CD4-positive, alpha-beta T cell treated with Interleukin-17A for 1 hour (primary cell): ENCODE data around the gene C12orf57.

Experiments used
- DNase-seq: peaks from one replicate; pipeline ENCODE4 v3.0.0-alpha.2; 2020

Gene C12orf57

DNA sequence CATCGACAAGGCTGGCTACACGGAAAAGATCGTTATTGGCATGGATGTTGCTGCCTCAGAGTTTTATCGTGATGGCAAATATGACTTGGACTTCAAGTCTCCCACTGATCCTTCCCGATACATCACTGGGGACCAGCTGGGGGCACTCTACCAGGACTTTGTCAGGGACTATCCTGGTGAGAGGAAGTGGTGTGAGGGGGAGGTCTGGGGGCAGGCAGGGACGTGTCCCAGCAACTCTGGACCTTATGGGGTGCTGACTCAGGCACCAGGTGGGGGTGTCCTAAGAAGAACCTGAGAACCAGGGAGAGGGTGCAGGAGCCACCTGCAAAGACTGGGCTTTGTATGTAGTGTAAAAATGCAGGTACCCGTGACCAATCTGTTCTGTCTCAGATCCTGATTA, 24.2 kb upstream of the C12orf57 start:
- no peak for DNase-seq

DNA sequence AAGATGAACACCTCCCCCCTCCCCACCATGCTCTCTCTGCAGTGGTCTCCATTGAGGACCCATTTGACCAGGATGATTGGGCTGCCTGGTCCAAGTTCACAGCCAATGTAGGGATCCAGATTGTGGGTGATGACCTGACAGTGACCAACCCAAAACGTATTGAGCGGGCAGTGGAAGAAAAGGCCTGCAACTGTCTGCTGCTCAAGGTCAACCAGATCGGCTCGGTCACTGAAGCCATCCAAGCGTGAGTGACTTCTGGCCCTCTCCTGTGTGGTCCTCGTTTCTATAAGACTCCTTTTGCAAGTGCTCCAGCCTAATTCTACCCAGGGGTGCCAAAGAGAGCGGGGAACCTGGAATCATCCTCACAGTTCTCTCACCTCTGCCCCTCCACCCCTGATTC, 22.3 kb upstream of the C12orf57 start:
- no peak for DNase-seq

DNA sequence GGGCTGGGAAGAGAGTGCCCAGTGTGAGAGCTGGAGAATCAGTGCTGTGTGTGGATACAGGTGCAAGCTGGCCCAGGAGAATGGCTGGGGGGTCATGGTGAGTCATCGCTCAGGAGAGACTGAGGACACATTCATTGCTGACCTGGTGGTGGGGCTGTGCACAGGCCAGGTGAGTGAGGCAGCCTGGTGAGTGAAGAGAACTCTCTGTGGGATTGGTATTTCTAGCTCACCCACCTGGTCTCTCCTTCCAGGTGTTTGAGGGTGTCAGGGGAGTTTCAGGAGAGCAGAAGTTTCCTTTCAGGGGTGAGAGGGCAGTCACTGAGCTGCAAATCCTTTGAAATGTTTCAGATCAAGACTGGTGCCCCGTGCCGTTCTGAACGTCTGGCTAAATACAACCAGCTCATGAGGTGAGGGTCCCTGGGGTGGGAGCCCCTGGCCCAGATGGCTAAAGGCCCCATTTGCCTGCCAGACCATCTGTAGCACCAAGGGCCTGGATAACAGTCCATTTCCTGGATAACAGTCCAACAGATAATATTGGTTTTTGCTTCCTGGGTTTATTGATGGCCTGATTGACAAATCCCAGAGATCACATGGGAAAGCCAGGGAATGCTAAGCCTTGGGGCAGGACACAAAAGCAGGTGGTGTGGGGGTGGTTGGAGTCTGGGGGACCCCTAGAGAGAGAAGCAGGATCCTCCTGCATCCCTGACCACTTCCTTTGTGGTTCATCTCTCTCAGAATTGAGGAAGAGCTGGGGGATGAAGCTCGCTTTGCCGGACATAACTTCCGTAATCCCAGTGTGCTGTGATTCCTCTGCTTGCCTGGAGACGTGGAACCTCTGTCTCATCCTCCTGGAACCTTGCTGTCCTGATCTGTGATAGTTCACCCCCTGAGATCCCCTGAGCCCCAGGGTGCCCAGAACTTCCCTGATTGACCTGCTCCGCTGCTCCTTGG, 21.6 kb upstream of the C12orf57 start:
- no peak for DNase-seq

DNA sequence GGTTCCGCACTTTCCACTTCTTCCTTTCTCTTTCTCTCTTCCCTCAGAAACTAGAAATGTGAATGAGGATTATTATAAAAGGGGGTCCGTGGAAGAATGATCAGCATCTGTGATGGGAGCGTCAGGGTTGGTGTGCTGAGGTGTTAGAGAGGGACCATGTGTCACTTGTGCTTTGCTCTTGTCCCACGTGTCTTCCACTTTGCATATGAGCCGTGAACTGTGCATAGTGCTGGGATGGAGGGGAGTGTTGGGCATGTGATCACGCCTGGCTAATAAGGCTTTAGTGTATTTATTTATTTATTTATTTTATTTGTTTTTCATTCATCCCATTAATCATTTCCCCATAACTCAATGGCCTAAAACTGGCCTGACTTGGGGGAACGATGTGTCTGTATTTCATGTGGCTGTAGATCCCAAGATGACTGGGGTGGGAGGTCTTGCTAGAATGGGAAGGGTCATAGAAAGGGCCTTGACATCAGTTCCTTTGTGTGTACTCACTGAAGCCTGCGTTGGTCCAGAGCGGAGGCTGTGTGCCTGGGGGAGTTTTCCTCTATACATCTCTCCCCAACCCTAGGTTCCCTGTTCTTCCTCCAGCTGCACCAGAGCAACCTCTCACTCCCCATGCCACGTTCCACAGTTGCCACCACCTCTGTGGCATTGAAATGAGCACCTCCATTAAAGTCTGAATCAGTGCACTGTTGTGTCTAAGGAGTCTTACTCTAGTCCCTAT, 20.7 kb upstream of the C12orf57 start:
- DNase-seq = no peak

DNA sequence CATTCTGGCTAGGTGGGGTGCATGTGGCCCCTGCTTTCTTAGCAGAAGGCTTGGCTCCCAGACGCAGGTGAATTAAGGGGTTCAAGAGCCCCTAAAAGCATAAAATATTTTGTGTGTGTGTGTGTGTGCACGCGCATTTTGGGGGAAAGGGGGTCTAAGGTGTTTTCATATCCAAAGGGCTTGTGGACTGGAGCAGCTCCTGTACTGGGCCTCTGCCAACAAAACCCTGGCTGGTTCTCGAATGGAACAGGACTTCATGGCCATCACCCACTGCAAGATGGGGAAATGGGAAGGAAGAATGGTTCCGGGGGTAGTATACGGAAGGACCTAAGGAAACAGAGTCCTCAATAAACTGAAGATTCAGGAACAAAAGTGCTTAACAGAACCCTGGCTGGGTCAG, 20.0 kb upstream of the C12orf57 start:
- DNase-seq = no peak

DNA sequence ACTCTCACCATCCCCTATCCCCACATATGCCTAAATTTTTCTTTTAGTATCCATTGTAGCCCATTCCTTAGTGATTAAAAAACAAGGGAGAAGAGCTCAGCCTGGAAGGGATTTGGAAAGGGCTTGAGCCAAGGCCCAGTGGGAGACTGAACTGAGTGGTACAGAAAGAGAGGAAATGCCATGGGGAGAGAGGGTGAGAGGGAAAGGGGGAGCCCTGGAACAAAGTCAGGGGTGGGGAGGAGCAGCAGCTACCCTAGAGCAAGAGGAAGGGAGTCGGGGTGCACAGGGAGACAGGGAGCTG, 18.6 kb upstream of the C12orf57 start:
- no peak for DNase-seq

DNA sequence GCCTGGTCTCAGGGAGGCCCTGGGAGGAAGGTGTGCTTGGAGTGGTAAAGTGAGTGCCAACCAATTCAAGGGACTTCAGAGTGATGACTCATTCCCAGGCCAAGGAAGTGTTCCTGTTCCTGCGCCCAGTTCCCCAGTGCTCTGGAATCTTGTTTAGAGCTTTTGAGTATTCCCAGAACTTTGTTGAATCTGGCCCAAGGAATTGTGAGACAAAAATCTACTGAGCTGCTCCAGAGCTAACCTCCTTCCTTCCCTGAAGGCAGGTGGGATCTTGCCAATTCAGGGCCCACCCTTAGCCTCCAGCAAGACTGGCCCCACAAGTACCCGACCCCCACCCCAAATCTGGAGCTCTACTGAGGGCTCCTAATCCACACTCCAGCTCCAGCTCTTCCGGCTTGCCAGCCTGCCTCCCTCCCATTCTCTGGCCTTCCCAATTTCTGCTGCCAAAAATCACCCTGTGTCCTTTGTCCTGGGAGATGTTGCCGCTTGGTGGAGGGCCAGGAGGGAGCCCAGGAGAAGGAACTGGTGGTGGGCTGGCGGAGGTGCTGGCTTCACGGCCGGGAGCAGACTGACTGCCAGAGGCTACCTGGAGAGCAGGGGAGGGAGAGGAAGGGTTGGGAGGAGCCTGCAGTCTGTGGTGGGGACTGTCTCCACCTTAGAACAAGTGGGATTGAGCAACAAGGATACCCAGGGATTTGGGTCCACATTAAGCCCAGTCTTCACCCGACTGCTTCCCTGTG, 18.1 kb upstream of the C12orf57 start:
- DNase-seq = no peak

DNA sequence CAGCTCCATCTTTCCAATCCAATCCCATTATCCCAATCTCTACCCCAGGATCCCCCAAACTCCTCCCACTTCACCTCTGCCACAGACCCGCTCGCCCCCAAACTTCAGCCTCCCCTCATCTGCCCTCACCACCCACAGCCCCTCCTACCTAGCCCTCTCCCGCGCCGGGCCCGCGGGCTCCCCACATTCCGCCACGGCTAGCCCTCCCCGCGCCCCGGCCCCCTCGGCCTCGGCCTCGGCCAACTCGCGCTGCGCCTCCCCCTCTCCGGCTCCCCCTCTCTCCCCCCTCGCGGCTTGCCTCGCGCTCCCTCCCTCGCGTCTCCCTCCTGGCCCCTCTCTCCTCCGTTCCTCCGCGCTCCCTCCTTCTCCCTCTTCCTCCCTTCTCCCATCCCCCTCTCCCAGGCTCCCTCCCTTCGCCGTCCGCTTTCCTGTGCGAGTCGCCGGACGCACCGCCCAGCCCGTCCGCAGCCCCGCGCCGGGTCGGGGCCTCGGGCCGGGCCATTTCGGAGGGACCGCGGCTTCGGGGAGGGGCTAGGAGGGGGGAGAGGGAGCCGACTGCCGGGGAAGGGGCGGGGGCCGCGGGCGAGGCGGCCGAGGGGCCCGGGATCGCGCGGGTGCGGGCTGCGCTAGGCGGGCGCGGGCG, 16.3 kb upstream of the C12orf57 start, which contains the start of gene ATN1:
TSS of gene ATN1 (plus strand) at position 581 of the 643 bp plus-strand sequence. CDS start 6,043 bp downstream, outside the sequence.
- DNase-seq = peak; percentile 55

DNA sequence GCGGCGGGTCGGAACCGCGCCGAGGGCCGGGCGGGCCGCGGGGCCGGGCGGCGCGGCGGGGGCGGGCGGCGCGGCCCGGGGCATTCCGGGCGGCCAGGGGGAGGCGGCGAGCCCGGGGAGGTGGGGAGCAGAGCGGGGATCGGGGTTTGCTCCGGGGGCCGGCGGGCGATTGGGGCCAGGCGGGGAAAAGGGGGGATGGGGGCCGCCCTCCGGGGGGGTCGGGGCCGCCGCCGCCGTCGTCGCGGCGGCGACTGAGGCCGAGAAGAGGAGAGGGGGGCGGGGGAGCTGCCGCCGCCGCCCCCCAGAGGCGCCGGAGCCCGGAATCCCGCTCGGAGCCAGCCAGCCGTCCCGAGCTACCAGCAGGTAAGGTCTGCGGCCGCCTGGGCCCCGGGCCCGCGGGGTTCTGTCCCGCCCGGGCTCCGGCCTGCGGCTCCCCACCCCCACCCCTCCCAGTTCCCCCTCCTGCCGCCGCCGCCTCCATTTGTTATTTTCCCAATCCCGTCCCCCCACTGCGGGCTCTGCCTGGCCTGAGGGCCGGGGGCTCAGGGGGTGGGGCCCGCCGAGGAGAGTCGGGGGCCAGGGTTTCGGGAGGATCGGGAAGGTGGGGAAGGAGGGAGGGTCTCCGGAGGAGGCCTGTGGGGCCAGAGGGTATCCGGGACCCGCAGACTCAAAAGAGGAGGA, 15.7 kb upstream of the C12orf57 start:
- peak; percentile 30 for DNase-seq

DNA sequence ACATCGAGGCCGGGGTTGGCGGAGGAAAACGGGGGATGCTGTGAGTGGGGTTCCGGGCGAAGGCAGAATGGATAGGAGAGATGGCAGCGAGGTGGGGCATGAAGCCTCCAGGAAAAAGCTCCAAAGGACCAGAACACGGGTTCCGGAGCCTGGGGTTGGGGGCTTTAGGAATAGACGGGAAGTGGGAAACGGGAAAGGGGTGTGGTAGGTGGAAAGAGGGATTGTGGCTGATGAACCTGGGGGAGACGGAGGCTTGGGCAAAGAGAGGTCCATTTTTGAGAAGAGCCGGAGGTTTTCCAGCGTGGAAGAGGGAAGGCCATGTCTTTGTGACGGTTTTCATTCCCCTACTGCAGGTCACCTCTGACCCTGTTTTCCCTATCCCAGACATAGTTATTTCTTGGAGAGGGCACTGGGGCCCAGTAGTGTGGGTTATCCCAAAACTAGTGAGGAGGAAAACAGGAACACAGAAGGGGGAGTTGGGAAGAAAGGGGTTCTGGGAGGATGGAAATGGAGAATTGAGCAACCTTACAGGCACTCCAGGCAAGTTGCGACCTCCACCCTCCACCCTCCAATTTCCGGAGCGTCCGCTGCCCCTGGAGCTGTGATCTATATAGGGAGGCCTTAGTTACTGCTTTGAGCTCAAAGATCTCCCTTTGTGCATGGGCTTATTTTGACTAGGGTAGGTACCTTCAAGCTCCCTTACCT, 15.0 kb upstream of the C12orf57 start:
- no peak for DNase-seq

DNA sequence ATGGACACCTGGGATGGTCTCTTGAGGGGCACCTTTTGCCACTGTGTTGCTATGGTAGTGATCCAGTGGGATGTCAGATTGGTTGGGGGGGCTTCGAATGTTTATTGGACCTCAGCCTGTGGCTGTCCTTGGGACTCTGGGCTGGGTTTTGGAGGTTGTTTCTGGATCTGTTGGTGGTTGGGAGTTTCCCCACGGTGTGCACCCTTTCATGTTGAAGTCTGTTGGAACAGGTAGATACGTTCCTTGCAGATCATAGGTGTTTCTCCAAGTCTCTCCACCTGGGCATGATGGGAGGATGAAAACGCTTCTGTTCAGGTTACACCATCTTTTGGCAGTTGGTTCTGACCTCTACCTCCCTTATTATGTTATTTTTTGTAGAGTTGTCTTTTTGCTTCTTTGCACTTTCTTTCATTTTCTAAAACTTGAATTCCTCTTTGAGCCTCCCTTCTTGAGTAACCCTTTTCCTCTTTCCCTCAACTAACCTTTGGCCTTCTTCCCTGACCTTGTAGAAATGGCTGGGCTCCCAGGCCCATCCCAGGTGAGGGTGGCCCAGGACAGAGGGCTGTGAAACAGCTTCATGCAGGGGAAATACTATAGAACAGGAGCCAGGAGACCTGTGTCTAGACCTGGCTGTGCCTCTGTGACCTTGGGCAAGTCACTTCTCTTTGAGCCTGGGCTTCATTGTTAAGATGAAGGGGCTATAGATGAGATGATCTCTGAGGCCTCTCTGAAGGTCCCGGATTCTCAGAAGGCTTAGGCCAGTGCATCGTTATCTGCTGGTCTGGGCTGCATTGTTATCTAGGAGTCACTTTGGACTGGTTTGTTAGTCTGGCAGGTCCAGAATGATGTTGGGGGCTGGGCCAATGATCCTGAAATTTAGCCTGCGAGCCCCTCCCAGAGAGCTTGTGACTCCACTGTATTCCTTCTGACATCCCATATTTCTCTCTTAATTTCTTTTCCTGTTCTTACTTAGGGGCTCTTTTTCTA, 14.1 kb upstream of the C12orf57 start:
- DNase-seq = no peak

DNA sequence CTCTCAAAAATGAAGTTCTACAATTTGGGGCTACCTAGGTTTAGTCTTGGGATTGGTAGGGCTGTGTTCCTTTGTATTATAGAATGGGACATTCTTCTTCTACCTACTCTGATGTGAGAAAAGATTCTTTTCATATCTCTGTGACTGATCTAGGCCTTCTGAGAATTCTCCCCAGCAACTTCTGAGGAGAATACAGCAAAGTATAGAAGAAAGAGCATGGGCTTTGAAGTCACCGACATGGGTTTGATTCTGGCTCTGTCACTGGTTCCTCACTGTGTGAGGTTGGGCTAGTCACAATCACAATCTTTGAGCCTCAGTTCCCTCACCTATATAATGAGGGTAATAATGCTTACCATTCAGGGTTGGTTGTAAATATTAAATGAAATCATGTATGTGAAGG, 11.1 kb upstream of the C12orf57 start:
- DNase-seq = peak; percentile 32

DNA sequence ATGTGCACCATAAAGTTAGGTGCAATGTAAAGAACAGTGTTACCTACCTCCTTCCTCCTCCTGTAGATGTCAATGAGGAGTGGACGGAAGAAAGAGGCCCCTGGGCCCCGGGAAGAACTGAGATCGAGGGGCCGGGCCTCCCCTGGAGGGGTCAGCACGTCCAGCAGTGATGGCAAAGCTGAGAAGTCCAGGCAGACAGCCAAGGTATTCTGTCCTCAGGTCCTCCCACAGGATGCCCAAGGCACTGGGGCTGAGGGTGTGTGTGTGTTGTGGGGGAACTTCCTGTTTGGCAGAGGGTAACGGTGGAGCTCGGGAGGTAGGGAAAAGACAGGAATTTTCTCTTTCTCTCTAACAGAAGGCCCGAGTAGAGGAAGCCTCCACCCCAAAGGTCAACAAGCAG, 9.7 kb upstream of the C12orf57 start:
- DNase-seq = no peak

DNA sequence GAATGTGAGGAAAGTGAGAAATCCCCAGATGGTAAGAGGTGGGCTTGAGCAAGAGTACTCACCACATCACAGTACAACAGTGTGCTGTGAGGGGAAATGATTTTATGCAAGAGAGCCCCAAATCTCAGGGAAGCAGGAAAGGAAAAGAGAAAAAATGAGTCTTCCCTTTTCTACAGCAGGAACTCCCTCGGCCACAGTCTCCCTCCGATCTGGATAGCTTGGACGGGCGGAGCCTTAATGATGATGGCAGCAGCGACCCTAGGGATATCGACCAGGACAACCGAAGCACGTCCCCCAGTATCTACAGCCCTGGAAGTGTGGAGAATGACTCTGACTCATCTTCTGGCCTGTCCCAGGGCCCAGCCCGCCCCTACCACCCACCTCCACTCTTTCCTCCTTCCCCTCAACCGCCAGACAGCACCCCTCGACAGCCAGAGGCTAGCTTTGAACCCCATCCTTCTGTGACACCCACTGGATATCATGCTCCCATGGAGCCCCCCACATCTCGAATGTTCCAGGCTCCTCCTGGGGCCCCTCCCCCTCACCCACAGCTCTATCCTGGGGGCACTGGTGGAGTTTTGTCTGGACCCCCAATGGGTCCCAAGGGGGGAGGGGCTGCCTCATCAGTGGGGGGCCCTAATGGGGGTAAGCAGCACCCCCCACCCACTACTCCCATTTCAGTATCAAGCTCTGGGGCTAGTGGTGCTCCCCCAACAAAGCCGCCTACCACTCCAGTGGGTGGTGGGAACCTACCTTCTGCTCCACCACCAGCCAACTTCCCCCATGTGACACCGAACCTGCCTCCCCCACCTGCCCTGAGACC, 8.2 kb upstream of the C12orf57 start:
- DNase-seq = no peak

DNA sequence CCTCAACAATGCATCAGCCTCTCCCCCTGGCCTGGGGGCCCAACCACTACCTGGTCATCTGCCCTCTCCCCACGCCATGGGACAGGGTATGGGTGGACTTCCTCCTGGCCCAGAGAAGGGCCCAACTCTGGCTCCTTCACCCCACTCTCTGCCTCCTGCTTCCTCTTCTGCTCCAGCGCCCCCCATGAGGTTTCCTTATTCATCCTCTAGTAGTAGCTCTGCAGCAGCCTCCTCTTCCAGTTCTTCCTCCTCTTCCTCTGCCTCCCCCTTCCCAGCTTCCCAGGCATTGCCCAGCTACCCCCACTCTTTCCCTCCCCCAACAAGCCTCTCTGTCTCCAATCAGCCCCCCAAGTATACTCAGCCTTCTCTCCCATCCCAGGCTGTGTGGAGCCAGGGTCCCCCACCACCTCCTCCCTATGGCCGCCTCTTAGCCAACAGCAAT, 7.6 kb upstream of the C12orf57 start:
- no peak for DNase-seq

DNA sequence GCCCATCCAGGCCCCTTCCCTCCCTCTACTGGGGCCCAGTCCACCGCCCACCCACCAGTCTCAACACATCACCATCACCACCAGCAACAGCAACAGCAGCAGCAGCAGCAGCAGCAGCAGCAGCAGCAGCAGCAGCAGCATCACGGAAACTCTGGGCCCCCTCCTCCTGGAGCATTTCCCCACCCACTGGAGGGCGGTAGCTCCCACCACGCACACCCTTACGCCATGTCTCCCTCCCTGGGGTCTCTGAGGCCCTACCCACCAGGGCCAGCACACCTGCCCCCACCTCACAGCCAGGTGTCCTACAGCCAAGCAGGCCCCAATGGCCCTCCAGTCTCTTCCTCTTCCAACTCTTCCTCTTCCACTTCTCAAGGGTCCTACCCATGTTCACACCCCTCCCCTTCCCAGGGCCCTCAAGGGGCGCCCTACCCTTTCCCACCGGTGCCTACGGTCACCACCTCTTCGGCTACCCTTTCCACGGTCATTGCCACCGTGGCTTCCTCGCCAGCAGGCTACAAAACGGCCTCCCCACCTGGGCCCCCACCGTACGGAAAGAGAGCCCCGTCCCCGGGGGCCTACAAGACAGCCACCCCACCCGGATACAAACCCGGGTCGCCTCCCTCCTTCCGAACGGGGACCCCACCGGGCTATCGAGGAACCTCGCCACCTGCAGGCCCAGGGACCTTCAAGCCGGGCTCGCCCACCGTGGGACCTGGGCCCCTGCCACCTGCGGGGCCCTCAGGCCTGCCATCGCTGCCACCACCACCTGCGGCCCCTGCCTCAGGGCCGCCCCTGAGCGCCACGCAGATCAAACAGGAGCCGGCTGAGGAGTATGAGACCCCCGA, 7.0 kb upstream of the C12orf57 start:
- DNase-seq = peak; percentile 60

DNA sequence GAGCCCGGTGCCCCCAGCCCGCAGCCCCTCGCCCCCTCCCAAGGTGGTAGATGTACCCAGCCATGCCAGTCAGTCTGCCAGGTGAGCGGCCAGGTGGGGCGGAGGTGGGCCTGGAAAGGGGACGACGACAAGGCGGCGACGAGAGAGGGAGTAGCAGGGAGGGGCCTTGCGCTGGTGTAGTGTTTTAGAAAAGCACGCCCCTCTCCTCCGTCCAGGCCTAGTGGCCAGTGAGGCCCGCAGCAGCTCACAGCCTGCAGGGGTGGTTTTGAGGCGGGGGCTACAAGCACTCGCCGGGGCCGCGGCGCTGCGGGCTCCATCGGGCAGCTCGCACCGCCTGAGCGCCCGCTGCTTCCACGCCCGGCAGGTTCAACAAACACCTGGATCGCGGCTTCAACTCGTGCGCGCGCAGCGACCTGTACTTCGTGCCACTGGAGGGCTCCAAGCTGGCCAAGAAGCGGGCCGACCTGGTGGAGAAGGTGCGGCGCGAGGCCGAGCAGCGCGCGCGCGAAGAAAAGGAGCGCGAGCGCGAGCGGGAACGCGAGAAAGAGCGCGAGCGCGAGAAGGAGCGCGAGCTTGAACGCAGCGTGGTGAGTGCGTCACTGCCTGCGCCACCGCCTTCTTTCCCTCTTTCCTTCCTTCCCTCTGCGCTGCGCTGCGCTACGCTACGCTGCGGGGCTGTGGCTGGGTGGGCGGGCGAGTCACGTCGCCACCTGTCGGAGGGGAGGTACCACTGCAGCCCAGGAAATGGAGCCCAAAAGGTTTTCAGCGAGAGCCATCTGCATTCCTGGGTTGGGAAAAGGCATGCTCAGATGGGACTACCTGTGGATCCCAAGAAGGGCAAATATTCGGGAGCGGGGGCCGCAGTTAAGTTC, 6.1 kb upstream of the C12orf57 start:
- peak; percentile 96 for DNase-seq
